CD4-positive, alpha-beta T cell (primary cell): ENCODE measurements around the gene EIPR1. TPM values are rescaled to one million over a fixed set of nuclear protein-coding genes. Genes with fewer than 3 reads are reported as not detected.

Source experiments
- ATAC-seq: fragments of 200-7000 bp; cut with Tn5 transposase; one replicate; pipeline ENCODE4 v1.10.0; 2022; ENCODE audit warnings: mild to moderate bottlenecking; ENCODE audit not compliant: poor library complexity
- CTCF ChIA-PET: fragments of 350-600 bp; sonication (Branson Sonifier 250); formaldehyde crosslinking; loops from one replicate; lab custom pipeline; 2021; ENCODE audit warnings: antibody characterized with exemption, inconsistent platforms; lab: Charles Lee
- POLR2A ChIA-PET: fragments of 350-600 bp; sonication (Branson Sonifier 250); formaldehyde crosslinking; loops from one replicate; lab custom pipeline; 2021; ENCODE audit warnings: antibody characterized with exemption, inconsistent platforms; lab: Charles Lee
- DNase-seq, 14 experiments: peaks; one replicate each; pipeline ENCODE4 v3.0.0-alpha.2; 2013 to 2020; ENCODE audit warnings: mixed read lengths in 2 of 14
- H3K27ac ChIP-seq, 2 donors: one replicate each; pipeline versions ENCODE4 v1.5.1 to v1.7.0; 2013; ENCODE audit warnings: low read length in 2 of 2, low read depth in 1 of 2, mild to moderate bottlenecking in 1 of 2
- H3K27me3 ChIP-seq, 2 experiments: 1 replicate in 1 of 2; 2 replicates in 1 of 2; pipeline versions ENCODE4 v1.6.1 to v1.7.0; 2013; ENCODE audit warnings: low read length in 2 of 2, control low read depth in 1 of 2, mild to moderate bottlenecking in 1 of 2, moderate library complexity in 1 of 2; ENCODE audit not compliant: insufficient read depth in 2 of 2, control insufficient read depth in 1 of 2
- H3K36me3 ChIP-seq: one replicate; pipeline ENCODE4 v1.6.1; 2013; ENCODE audit warnings: low read length, control low read depth; ENCODE audit not compliant: insufficient read depth
- H3K4me1 ChIP-seq: one replicate; pipeline ENCODE4 v1.6.1; 2013; ENCODE audit warnings: low read length, control low read depth; ENCODE audit not compliant: insufficient read depth
- H3K4me3 ChIP-seq: one replicate; pipeline ENCODE4 v1.5.1; 2013; ENCODE audit warnings: mild to moderate bottlenecking, low read length, moderate library complexity
- H3K9me3 ChIP-seq, 2 experiments: 1 replicate in 1 of 2; 2 replicates in 1 of 2; pipeline versions ENCODE4 v1.6.1 to v1.7.0; 2013; ENCODE audit warnings: low read length in 2 of 2, mild to moderate bottlenecking in 2 of 2, control low read depth in 1 of 2, moderate library complexity in 1 of 2; ENCODE audit not compliant: control insufficient read depth in 1 of 2, insufficient read depth in 1 of 2
- H3K27ac Mint-ChIP-seq: one replicate; pipeline ENCODE4 v1.8.0; 2020; ENCODE audit warnings: mixed read lengths
- H3K27me3 Mint-ChIP-seq: one replicate; pipeline ENCODE4 v1.8.0; 2021; ENCODE audit warnings: mixed read lengths
- H3K36me3 Mint-ChIP-seq: one replicate; pipeline ENCODE4 v1.8.0; 2021; ENCODE audit warnings: low read depth, mixed read lengths
- H3K4me1 Mint-ChIP-seq: one replicate; pipeline ENCODE4 v1.8.0; 2021; ENCODE audit warnings: low read depth, mixed read lengths
- H3K4me3 Mint-ChIP-seq: one replicate; pipeline ENCODE4 v1.8.0; 2020; ENCODE audit warnings: mild to moderate bottlenecking, mixed read lengths
- H3K9me3 Mint-ChIP-seq: one replicate; pipeline ENCODE4 v1.8.0; 2020; ENCODE audit warnings: mixed read lengths
- intact Hi-C, 2 experiments: fragments of 100-400 bp; cut with DNase I in 1 of 2; cut with micrococcal nuclease in 1 of 2; formaldehyde crosslinking; loops; one replicate each; pipeline versions ENCODE4 v1.15.1 to v1.9.0; 2023 to 2025; cut with DNase I, micrococcal nuclease
- total RNA-seq, 174 experiments: library from RNA in 2 of 174; stranded (reverse) in 2 of 174; gene quantifications; one replicate each; pipeline ENCODE4 v1.2.3 and lab custom pipeline; 2021 to 2026
- TF ChIP-seq, protein P1 (sequence below): fragments of 200-600 bp; IDR thresholded peaks from one replicate; pipeline ENCODE4 v1.8.0; 2022; ENCODE audit warnings: antibody characterized with exemption, mild to moderate bottlenecking

EIPR1 gene
- total RNA-seq, 2 experiments from 2014 or later, result 11.0 to 12.4 TPM

DNA sequence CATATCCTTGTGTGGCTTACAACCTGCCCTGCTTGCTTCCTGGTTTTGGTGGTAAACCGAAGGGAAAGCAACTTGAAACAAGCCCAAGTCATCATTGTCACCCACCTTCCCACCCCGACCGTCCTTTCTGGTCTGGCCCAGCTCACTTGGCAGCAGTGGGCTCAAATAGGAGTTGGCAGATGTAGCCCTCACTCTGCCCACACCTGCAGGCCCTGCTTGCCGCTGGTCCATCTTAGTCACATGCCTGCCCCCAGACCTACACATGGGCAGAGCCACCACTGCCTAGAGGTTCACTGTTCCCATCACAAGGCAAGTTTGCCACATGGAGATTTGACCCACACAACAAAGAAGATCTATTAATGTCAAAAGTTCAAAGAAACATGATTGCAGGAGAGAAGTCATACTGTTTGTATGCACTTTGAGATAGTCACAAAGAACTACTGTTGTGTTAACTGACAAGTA lies 9.3 kb downstream of the EIPR1 start:
- peaks cover 12% of the 10 kb centered on the region for H3K4me1 Mint-ChIP-seq
- no peak for ATAC-seq
- Histone ChIP-seq H3K4me1 (no peaks in the 10 kb centered on the region), H3K36me3 (peaks cover 3% of the 10 kb centered on the region), H3K4me3 (no peak overlapping the region), H3K27me3 (no peaks in the 10 kb centered on the region), H3K27ac (no peak overlapping the region), H3K9me3 (no peaks in the 10 kb centered on the region)
- no peaks in the 10 kb centered on the region for H3K27me3 Mint-ChIP-seq
- no peak for DNase-seq
- no peaks in the 10 kb centered on the region for H3K9me3 Mint-ChIP-seq
- no peak overlapping the region for H3K4me3 Mint-ChIP-seq
- intact Hi-C loops, result no loop called here
- ChIA-PET POLR2A (no interaction called here), CTCF (no interaction called here)
- TF ChIP-seq, protein P1, sequence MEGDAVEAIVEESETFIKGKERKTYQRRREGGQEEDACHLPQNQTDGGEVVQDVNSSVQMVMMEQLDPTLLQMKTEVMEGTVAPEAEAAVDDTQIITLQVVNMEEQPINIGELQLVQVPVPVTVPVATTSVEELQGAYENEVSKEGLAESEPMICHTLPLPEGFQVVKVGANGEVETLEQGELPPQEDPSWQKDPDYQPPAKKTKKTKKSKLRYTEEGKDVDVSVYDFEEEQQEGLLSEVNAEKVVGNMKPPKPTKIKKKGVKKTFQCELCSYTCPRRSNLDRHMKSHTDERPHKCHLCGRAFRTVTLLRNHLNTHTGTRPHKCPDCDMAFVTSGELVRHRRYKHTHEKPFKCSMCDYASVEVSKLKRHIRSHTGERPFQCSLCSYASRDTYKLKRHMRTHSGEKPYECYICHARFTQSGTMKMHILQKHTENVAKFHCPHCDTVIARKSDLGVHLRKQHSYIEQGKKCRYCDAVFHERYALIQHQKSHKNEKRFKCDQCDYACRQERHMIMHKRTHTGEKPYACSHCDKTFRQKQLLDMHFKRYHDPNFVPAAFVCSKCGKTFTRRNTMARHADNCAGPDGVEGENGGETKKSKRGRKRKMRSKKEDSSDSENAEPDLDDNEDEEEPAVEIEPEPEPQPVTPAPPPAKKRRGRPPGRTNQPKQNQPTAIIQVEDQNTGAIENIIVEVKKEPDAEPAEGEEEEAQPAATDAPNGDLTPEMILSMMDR, result no peak
- peaks cover 17% of the 10 kb centered on the region for H3K36me3 Mint-ChIP-seq
- H3K27ac Mint-ChIP-seq, result no peak overlapping the region

DNA sequence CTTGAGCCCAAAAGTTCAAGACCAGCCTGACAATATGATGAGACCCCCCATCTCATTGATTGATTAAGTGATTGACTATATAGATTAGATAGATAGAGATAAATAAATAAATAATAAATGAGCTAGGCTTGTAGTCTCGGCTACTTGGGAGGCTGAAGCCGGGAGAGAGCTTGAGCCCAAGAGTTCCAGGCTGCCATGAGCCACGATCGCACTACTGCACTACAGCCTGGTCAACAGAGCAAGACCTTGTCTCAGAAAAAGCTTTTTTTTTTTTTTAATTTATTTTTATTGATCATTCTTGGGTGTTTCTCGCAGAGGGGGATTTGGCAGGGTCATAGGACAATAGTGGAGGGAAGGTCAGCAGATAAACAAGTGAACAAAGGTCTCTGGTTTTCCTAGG lies 12.4 kb downstream of the EIPR1 start:
- Histone ChIP-seq H3K4me3 (no peak overlapping the region), H3K4me1 (peaks cover 5% of the 10 kb centered on the region), H3K36me3 (peaks cover 3% of the 10 kb centered on the region), H3K27me3 (no peaks in the 10 kb centered on the region), H3K27ac (no peak overlapping the region), H3K9me3 (no peaks in the 10 kb centered on the region)
- ChIA-PET CTCF (interaction anchor here (1.9 kb wide), 1 partner anchor 59 kb away, joined by 5 read pairs; no protein-coding TSS in a partner anchor), POLR2A (no interaction called here)
- Mint-ChIP-seq H3K9me3 (no peaks in the 10 kb centered on the region), H3K27me3 (no peaks in the 10 kb centered on the region), H3K27ac (no peak overlapping the region), H3K4me3 (no peak overlapping the region), H3K4me1 (peaks cover 22% of the 10 kb centered on the region), H3K36me3 (peaks cover 17% of the 10 kb centered on the region)
- no peak for DNase-seq
- ATAC-seq, result no peak
- intact Hi-C loops, result no loop called here
- TF ChIP-seq, protein P1, result no peak

DNA sequence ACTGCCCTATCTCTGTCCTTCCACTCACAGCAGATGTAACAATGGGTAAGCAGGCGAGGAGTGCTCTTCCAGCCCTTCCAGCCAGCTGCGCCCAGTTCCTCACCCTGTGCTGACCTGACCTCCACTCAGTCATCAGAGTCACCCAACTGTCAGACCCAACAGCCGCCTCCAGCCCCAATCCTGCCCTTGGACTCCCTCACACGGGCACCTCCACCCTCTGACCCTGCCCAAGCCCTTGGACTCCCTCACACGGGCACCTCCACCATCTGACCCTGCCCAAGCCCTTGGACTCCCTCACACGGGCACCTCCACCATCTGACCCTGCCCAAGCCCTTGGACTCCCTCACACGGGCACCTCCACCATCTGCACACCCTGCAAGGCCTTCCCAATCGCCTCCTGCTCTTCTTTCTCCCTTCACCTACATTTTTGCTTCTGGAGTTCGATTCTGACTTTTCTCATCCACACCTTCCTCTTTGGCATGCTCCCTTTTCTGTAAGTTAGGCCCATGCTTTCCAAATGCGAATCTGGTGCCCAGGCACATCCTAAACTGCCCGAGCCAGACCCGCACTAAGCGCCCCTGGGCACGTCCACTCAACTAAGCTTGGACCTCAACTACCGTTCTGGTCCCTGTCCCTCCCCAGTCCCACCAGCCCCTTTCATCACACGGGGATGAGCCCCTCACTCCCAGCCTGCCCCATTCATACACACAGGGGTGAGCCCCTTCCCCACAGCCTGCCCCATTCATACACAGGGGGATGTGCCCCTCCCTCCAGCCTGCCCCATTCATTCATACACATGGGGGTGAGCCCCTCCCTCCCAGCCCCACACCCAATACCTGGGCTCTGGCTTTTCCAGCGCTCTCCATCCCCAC lies 15.9 kb downstream of the EIPR1 start:
- no peaks in the 10 kb centered on the region for H3K9me3 ChIP-seq
- ChIA-PET POLR2A (no interaction called here), CTCF (no interaction called here)
- H3K4me1 ChIP-seq, result peaks cover 8% of the 10 kb centered on the region
- Mint-ChIP-seq H3K36me3 (peaks cover 18% of the 10 kb centered on the region), H3K4me3 (no peak overlapping the region), H3K9me3 (no peaks in the 10 kb centered on the region), H3K4me1 (peaks cover 18% of the 10 kb centered on the region), H3K27ac (no peak overlapping the region), H3K27me3 (no peaks in the 10 kb centered on the region)
- no peaks in the 10 kb centered on the region for H3K27me3 ChIP-seq
- intact Hi-C loops, result no loop called here
- no peaks in the 10 kb centered on the region for H3K36me3 ChIP-seq
- TF ChIP-seq, protein P1, result no peak
- H3K27ac ChIP-seq, result no peak overlapping the region
- H3K4me3 ChIP-seq, result no peak overlapping the region
- DNase-seq (no peak), ATAC-seq (no peak)
